ENCODE data around the gene ITGA8.

GRCh38 chr10:15760681-15761080, 41.0 kb upstream of the ITGA8 start:
- TF ChIP-seq CTCF (IDR thresholded peaks at IDR 0.05) (no peak), EP300 (IDR thresholded peaks at IDR 0.05) (no peak)

All from ovary (tissue), 3 donors.